Uterus (tissue), 4 donors: ENCODE results near the gene DLGAP5. TPM values are rescaled to one million over a fixed set of nuclear protein-coding genes. Genes with fewer than 3 reads are reported as not detected.
A peak's percentile ranks its signal among the peaks of the same experiment; 100 is the strongest.

Source experiments
- DNase-seq, 2 donors: peaks; one replicate each; pipeline ENCODE4 v3.0.0-alpha.2; 2019 to 2020
- H3K27ac ChIP-seq, 2 donors: fragments of 200-600 bp; sonication (generic); 1 replicate in 1 of 2; 2 replicates in 1 of 2; pipeline ENCODE4 v1.5.1; 2016 to 2018
- H3K27me3 ChIP-seq, 2 donors: fragments of 200-600 bp; sonication (generic); one replicate each; pipeline ENCODE4 v1.5.1; 2018 to 2019; ENCODE audit warnings: control low read depth in 1 of 2
- H3K36me3 ChIP-seq, 2 donors: fragments of 200-600 bp; sonication (generic); one replicate each; pipeline ENCODE4 v1.5.1; 2019; ENCODE audit warnings: control low read depth in 1 of 2
- H3K4me1 ChIP-seq, 2 donors: fragments of 200-600 bp; sonication (generic); one replicate each; pipeline ENCODE4 v1.5.1; 2018 to 2019; ENCODE audit warnings: control low read depth in 1 of 2
- H3K4me3 ChIP-seq, 2 donors: fragments of 200-600 bp; sonication (generic); 1 replicate in 1 of 2; 2 replicates in 1 of 2; pipeline ENCODE4 v1.5.1; 2018 to 2019; ENCODE audit warnings: mild to moderate bottlenecking in 1 of 2
- H3K9me3 ChIP-seq, 2 donors: fragments of 200-600 bp; sonication (generic); one replicate each; pipeline ENCODE4 v1.5.1; 2019; ENCODE audit warnings: control low read depth in 1 of 2
- CTCF ChIP-seq, 4 experiments: fragments of 200-600 bp in 2 of 4; fragments of 450-650 bp in 2 of 4; sonication (generic) in 2 of 4; IDR thresholded peaks; one replicate each; pipeline ENCODE4 v1.5.1; 2016 to 2019; ENCODE audit warnings: antibody characterized with exemption in 4 of 4, mild to moderate bottlenecking in 2 of 4, moderate library complexity in 1 of 4
- POLR2A ChIP-seq, 2 donors: fragments of 450-650 bp; IDR thresholded peaks; one replicate each; pipeline ENCODE4 v1.6.1; 2016; ENCODE audit warnings: antibody characterized with exemption in 2 of 2, mild to moderate bottlenecking in 1 of 2, moderate library complexity in 1 of 2
- intact Hi-C: fragments of 100-400 bp; cut with DNase I; formaldehyde crosslinking; loops from one replicate; pipeline ENCODE4 v1.15.1; 2023; ENCODE audit warnings: low total_unique reads
- total RNA-seq, 4 donors: library from RNA; depleted of rRNA in 3 of 4; stranded (reverse); fragments of >200 nt in 3 of 4; gene quantifications; one replicate each; pipeline versions ENCODE4 v1.1.0 to v1.2.4, GENCODE V29; 2014 to 2023
- donor health status: DM: yes; HTN: yes; CAD: no.

DLGAP5 gene
- total RNA-seq = 10 to 100 TPM in 1 of 4 donors, under 1 TPM in 1, not detected in 2; 0.29 to 22.1 TPM

DNA sequence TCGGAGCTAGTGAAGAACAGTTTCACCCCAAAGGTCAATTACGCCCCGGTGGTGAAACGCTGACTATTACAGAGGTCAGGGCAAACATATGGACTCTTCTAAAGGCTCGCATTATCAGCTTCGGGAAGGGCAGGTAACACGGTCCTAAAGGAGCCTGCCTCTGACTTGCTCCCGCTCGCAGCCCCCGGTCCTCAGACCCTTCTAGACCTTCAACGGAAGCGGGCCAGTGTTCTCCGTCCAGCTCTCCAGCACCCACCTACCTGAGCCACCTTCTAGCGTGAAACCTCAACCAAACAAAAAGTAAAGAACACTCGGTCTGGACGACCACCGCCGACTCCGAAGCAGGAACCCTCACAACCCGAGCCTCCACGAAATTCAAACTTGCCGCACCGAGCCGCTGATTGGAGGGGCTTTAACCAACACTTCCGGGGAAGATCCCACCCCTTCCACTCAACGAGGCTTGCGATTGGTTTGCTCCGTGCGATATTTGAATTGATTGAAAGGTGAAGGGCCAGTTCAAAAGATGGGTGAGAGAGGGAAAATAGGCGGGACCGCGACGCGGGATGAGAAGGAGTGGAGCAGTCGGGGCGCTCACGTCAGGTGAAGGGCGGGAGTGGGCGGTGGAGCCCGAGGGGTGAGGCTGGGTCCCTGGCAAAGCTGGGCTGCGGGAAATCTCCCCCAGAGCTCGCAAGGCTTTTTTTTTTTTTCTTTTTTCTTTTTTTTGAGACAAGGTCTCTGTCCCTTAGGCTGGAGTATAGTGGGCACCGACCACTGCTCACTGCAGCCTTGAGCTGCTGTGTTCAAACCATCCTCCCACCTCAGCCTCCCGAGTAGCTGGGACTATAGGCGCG is at the start of gene DLGAP5:
TSS of gene DLGAP5 (minus strand) at position 383 of the 851 bp plus-strand sequence. CDS start 2,406 bp downstream, outside the sequence.
- Histone ChIP-seq H3K4me3 (peak within 1 kb of the TSS; percentile 42 to 53), H3K36me3 (no peaks in the 10 kb centered on the region), H3K9me3 (no peaks in the 10 kb centered on the region), H3K4me1 (no peaks in the 10 kb centered on the region), H3K27me3 (no peaks in the 10 kb centered on the region), H3K27ac (peak within 1 kb of the TSS; percentile 80 to 85)
- TF ChIP-seq POLR2A (IDR thresholded peaks at IDR 0.05) (peak; percentile 55 to 64), CTCF (IDR thresholded peaks at IDR 0.05) (no peak)
- intact Hi-C loops = no loop called here
- DNase-seq = peak; percentile 92 to 93

DNA sequence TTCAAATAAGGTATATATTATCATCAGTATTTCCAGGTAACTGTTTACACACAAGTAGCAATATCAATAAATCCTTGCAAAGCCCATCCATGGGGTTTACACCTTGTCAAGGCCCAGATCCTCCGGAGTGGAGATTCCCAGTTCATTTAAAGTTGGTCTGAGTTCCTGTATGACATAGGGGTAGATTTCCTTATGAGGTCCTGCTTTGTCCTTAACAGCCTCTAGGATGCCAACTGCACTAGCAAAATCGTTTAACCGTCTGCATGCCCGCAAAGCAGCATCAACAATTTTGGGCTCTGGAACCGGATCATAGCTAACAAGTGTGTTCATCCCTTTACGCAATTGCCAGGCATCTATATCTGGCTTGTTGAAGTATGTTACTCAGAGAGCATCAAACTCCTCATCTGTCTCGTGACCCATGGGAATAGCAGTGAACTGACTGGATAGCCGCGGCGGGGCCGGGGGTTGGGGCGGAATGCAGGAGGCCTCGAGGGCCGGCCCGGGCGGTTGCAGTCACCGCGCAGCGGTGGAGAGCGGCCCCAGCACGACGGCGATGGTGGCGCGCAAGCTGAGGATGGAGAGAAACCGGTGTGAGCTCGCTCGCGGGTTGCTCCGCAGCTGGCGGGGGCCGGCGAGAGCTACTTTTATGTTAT is 49.3 kb upstream of the DLGAP5 start:
- no peaks in the 10 kb centered on the region for H3K9me3 ChIP-seq
- intact Hi-C loops = no loop called here
- H3K27ac ChIP-seq = no peak overlapping the region
- peaks cover 0 to 6% of the 10 kb centered on the region in 2 donors for H3K27me3 ChIP-seq
- no peak for DNase-seq
- H3K4me3 ChIP-seq = no peak overlapping the region
- H3K4me1 ChIP-seq = no peaks in the 10 kb centered on the region
- TF ChIP-seq POLR2A (IDR thresholded peaks at IDR 0.05) (no peak), CTCF (IDR thresholded peaks at IDR 0.05) (no peak)
- H3K36me3 ChIP-seq = no peaks in the 10 kb centered on the region

- TF ChIP-seq POLR2A (IDR thresholded peaks at IDR 0.05) = no peak
- TF ChIP-seq CTCF (IDR thresholded peaks at IDR 0.05) = no peak
- H3K4me1 ChIP-seq = no peaks in the 10 kb centered on the region
- DNase-seq = no peak
- intact Hi-C loops = no loop called here
- no peak overlapping the region for H3K27ac ChIP-seq
- no peaks in the 10 kb centered on the region for H3K9me3 ChIP-seq
- H3K36me3 ChIP-seq = no peaks in the 10 kb centered on the region
- H3K27me3 ChIP-seq = peaks cover 0 to 6% of the 10 kb centered on the region in 2 donors
- no peak overlapping the region for H3K4me3 ChIP-seq
These were observed 47.9 kb upstream of the DLGAP5 start for GRCh38 chr14:55239320-55239719.

DNA sequence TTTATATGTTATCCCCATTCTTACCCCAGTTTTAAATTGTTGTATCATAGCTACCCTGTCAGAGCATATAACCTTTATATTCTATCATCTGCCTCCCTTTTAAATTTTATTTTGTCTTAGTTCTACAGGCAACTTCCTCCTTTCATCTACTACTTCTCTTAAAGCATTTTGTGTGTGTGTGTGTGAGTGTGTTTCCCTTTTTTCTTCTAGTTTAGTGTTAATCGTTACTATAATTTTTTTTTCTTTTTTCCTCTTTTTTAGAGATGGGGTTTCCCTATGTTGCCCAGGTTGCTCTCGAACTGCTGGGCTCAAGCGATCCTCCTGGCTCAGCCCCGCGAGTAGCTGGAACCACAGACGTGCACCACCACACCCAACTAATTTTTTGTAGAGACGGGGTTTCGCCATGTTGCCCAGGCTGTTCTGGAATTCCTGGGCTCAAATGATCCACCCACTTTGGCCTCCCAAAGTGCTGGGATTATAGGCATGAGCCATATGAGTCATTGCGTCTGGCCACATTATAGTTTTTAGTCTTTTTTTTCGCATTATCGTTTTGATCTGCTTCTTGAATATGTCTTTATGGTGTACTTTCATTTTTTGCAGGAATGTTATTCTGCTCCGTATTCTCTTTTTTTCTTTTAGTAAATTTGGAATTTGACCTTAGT is 46.8 kb upstream of the DLGAP5 start:
- intact Hi-C loops = no loop called here
- TF ChIP-seq POLR2A (IDR thresholded peaks at IDR 0.05) (no peak), CTCF (IDR thresholded peaks at IDR 0.05) (no peak)
- Histone ChIP-seq H3K27ac (no peak overlapping the region), H3K9me3 (no peaks in the 10 kb centered on the region), H3K27me3 (peaks cover 0 to 6% of the 10 kb centered on the region in 2 donors), H3K4me3 (no peak overlapping the region), H3K4me1 (no peaks in the 10 kb centered on the region), H3K36me3 (no peaks in the 10 kb centered on the region)
- no peak for DNase-seq
